CD4-positive, alpha-beta T cell treated with Interleukin-1 beta for 1 hour (primary cell): ENCODE data around the gene HHATL.
A peak's percentile ranks its signal among the peaks of the same experiment; 100 is the strongest.

Experiments
- DNase-seq, 2 donors: peaks; one replicate each; pipeline ENCODE4 v3.0.0-alpha.2; 2020 to 2022

Gene HHATL

DNA sequence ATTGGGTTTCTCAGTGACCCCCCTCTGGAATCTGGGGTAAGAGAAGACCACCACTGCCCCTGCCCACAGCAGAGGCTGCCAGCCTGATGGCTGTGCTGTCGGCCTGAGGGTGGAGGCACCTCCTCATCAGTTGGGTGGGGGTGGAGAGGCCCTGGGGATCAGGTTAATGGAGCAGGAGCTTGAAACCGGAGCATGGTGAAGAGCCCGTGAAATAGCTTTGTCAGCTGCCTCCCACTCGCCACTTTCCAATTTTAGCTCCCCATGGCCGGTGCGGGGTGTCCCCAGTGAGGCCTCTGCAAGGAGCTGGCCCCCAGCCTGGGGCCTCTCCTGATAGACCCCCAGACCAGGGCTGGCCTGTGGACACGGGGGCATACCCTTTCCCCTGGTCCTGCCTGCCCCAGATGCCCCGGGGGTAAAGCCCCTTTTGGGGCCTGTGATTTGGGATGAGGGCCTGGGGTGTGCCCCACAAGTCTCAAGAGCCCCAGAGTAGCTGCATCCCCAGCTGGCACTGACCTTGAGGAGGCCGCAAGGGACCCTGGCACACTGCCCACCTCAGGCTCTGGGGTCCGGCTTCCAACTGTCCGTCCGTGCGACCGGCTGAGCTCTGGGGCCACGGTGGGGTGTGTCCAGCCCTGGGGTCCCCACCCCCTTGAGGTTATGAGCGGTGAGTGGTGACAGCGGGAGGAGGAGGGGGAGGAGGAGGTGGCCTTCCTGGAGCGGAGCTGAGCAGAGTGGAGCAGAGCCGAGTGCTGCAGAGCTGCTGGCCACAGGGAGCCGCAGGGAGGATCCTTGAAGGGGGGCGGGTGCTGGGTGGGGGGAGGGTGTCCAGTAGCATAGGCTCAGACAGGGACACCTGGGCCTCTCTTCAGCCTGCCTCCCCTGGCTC lies at the start of gene HHATL:
Gene HHATL, minus strand, starts transcription at position 733 of the 886 bp plus-strand sequence. CDS start 1,972 bp downstream, outside the sequence.
- DNase-seq = no peak

DNA sequence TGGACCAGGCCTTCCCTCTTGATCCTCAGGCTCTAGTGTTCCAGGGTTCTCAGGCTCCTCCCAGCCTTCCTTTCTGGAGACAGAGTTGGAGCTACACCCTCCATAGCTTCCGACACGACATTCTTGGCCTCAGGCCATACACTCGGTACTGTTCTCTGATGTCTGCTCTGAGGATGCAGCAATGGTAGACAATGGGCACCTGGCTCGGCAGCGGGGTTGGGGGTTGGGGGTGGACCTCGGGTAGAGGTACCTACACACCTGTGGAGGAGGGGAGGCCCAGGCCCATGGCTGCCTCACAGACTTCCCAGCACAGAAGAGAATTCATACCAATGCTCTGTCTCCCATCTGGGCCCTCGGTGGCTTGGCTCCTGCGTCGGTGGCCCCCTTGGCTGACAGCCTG lies 49.0 kb upstream of the HHATL start:
- no peak for DNase-seq

GRCh38 chr3:42750834-42751233 lies 48.2 kb upstream of the HHATL start:
- DNase-seq = no peak

- peak; percentile 10 to 11 for DNase-seq
Measured at GRCh38 chr3:42749753-42750231, 47.2 kb upstream of the HHATL start.

DNA sequence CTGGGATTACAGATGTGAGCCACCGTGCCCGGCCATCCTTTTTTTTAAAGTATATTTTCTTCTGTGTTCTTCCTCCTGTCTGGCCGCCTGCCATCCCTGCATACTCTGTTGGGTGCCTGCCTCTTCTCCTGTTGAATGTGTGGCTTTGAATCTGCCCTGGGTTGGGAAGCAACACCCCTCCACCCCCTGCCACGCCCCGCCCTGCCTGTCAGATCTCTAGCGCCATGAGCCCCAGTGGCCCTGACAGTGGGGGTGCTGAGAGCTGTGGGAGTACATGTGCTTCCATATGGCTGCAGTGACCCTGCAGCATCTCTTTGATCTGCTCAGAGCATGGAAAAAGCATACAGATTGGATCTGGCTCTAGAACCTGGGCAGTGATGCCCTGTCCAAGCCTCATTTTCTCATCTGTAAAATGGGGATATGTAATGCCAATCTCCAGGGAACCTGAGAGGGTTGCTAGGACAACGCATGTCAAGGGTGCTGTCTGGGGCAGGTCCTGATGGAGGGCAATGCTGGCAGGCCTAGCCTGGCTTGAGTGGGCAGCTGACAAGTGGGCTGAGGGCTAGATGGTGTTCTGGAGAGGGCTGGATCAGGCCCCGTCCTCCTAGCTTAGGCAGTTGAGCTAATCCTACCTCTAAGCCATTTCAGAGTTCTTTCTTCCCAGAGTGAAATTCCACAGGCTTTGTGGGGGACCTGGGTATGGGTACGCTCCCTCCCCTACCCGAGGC lies 46.6 kb upstream of the HHATL start:
- no peak for DNase-seq

DNA sequence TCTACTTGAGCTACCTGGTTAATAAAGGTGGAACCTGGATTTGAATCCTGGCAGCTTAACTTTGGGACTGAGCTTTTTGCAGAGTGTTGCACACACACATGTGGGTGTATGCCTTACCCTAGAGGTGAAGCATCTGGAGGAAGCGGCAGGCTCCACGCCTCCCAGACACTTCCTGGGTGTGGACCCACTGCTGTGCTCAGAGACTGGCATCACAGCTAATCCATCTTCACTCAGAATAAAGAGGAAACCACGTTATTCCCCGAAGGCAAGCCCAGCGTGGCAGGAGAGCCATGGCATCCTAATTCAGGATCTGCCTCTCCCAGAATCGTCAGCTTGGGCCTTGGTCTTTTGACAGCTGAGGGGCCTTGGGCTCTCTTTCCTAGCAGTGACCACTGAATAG lies 45.0 kb upstream of the HHATL start:
- peak; percentile 33 for DNase-seq

DNA sequence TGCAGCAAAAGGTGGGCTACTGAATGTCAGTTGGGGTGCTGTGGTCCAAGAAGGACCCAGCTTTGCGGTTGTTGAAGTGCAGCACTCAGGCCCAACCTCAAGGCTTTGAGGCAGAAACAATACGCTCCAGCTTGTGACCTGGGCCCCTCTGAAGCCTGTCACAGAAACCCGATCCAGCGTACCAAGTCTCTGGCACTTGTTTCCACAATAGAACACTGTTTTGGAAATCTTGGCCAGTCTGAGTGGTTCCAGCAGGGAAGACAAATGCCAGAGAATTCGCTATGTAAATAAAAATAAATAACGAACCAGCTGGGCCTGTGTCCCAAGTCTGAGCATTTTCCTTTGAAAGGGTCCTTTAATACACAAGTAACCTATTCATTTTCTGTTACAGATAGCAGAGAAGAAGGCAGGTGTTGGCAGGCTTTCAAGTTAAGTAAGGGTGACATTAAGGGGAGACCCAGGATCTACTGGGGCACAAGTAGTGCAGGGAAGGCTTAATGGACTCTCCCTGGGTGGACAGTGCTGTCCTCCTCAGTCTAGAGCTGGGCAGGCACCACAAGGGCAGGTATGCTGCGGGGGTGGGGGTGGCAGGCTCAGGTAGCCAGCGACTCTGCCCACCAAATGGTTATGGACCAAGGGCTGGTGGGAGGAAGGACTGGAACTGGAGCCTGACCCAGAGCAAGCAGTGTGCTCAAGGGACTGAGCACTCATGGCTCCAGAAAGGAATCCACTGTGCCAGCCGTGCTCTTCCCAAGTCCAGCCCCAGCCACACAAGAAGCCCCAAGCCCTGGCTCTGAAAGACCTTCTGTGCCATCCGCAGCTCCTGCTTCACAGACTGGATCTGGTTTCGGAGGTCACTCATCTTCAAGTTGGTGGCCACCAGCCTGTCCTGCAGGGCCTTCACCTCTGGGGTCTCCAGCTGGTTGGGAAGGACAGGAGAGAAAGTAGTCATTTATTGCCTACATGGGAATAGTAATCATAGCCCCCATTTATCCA lies 44.2 kb upstream of the HHATL start:
- DNase-seq = no peak

DNA sequence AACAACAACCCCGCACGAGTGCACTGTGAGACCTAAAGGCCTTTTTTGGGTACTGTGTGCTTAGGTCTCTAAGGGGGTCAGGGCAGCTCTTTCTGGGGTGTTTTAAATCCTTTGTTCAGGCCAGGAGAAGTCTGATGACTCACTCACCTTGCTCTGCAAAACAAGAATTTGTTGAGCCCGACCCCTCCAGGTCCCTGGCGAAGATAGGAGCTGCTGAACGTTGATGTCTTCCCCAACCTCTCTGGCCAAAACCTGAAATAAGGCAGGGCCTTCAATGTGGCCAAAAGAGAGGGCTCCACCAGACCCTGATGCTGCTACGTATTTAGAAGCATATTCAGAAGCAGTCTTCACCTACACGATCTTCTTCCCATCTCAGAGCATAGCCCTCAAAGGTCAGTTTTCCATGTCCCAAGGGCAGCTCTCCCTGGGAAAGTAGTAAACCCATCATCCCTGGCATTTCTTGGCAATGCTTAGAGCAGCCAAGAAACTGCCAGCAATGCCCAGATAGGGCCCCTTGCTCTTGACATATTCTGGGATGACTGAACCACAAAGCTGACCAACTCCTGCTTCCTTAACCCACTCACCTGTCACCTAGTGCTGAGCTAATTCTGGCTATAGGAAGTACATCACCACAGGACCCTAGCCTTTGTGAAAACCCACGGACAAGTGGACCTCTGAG lies 43.3 kb upstream of the HHATL start:
- no peak for DNase-seq

DNA sequence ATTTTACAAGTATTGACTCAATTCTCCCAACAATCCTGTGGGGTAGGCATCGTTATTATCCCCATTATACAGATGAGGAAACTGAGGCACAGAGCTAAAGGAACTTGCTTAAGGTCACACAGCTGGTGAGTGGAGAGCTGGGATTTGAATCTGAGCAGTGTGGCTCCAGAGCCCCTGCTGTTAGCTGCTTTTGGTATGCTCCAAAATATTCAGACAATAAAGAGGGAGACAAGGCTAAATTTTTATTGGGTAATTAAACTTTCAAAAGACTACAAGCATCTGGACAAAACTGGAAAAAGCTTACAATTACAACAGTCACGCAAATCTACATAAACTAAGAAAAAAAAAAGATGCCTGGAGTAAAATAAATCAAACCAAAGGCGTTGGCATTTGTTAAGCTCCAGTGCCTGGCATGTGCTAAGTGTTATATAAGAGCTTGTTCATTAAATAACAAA lies 42.7 kb upstream of the HHATL start:
- DNase-seq = no peak

GRCh38 chr3:42743204-42743995 lies 40.8 kb upstream of the HHATL start:
- no peak for DNase-seq

DNA sequence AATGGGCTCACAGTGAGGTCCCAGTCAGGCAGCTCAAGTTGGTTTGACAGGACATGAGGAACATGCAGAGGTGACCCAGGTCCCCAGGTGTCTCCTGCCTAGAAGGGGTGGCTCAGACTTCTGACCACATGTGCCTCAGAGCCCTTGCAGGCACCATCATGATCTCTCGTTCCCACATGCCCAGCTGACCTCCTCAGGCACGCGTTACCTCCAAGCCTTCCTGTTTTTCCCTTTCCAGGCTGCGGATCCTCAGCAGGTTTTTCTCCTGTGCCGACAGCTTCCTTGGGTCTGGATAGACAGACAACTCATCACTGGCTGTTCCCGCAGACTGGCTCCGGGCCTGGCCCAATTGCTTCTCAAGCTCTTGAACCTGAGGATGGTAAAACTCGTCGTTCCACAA lies 40.1 kb upstream of the HHATL start:
- no peak for DNase-seq

- DNase-seq = no peak
Measured at GRCh38 chr3:42742259-42742658, 39.7 kb upstream of the HHATL start.

- DNase-seq = no peak
Measured at GRCh38 chr3:42741796-42742195, 39.2 kb upstream of the HHATL start.

- DNase-seq = no peak
Measured at GRCh38 chr3:42739401-42740158, 37.0 kb upstream of the HHATL start.

DNA sequence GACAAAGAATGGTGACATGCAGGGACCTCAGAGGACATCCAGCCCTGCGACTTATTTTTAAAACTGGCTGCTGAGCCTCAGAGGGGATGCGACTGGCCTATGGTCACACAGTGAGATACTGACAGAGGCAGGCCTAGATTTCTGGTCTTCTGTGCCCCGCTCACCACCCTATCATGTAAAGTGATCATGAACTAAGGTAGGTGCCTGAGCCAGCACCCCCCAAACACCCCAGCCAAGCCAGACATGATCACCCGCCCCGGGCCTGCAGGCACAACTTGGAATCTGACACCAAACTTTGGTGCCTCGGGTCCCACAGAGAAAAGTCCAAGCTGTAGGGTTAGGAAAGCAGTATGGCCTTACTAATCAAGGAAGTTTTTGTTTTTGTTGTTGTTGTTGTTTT lies 33.9 kb upstream of the HHATL start:
- DNase-seq = no peak

DNA sequence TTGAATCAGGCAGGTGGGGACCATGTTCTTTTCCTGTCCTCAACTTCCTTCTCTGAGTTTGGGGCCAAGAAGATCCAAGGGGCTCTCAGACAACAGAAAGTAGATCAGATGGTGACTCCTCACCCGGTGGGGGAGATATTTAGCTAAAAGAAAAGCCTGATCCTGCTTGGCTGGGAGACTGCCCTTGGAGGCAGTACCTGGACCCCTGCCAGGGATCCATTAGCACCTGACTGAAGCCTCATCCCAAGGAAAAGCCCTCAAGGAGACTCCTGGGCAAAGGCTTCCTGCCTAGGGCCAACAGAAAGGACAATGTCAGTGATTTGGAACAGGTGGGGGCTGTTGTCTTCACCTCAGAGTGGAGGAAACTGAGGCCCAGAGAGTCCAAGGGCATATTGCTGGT lies 33.5 kb upstream of the HHATL start:
- DNase-seq = no peak

GRCh38 chr3:42735615-42736014 lies 33.0 kb upstream of the HHATL start:
- DNase-seq = no peak

- DNase-seq = no peak
Measured at GRCh38 chr3:42735019-42735418, 32.4 kb upstream of the HHATL start.

DNA sequence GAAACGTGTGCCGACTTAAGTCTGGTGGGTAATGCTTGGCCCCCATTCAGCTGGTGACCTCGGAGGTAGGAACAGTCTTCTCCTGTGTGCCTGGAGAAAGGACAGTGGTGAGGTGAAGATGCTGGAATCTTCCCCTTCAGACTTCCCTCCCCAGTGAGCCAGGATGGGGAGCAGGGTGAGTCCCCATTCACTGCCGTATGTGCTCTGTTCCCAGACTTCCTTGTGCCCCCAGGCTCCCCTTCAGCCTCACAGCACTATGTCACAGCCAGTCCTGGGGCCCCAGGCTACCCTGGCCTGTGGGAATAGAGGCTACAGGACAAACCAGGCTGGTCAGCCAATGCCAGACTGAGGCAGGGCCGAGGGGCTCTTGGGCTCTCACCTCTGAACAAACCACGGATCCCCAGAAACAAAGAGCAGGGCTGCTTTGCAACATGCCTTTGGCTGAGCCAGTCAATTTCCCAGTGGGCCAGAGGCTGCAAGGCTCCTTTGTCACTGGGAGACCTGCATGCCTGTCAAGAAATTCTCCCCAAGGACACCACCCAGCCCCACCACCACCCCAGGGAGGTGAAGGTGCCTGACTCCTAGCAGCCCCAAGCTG lies 31.8 kb upstream of the HHATL start:
- DNase-seq = no peak
